AG09319 (cell line): ENCODE measurements around the gene EZR.

Experiments used
- DNase-seq: peaks from one replicate; pipeline ENCODE4 v3.0.0-alpha.2; 2010; ENCODE audit warnings: low read depth; ENCODE audit errors: extremely low read depth
- CTCF ChIP-seq: IDR thresholded peaks from 2 replicates; pipeline ENCODE4 v1.5.1; 2011; ENCODE audit warnings: low read depth, mild to moderate bottlenecking, inconsistent platforms, low read length, moderate library complexity

Gene EZR

GRCh38 chr6:158761746-158762145, 57.4 kb downstream of the EZR start:
- TF ChIP-seq CTCF, result no peak
- no peak for DNase-seq

DNA sequence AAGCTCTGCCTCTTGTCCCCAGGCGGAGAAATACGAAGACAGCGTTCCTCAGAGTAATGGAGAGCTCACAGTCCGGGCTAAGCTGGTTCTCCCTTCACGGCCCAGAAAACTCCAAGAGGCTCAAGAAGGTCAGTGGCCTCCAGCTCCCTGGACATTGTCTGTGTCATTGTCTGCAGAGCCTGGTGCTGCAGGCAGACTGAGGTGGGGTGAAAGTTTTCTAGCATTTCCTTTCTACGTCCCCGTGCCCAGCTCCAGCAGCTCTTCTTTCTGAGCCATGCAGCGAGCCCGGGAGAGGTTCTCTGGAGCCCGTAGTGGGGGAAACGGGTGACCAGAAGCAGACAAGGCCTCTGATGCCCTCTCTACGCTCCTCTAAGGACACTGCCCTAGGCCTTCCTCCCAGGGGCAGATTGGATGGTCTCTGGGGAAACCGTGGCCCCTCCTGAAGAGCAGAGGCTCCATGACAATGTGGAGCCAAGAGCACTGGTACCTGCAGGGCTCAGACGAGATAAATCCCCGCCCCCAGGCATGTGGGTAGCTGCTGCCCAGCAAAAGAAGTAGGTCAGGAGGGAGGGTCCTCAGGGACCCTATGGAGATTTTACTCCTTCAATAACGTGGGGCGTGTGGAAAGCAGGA, 58.4 kb downstream of the EZR start:
- DNase-seq, result no peak
- TF ChIP-seq CTCF, result no peak

DNA sequence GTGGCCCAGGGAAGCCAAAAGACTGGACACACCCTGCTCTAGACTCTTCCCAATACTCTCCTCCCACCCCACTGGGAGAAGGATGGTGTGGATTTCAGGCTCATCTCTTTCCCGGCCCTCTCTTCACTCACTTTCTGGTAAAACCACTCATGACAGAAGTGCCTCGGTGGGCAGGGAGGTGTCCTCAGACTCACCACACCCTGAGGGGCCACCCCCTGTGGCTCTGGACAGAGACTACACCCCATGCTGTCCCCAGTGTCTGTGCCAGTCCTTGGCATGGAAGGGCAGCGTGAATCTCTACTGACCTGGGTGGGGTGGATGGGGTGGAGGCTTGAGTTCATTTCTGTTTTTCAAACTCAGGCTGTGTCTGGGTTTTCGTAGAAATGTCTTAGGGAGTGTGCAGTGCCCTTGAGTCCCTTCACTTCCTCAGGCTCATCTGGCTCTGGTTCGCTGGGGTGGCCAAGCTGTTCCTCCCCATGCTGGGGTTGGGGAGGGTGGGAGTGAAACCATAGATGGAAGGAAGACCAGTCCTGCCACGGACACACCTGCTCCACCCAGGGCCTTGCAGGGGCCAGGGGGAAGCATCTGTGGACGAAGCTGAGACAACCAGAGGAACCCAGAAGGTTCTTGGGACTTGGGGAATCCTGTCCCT, 59.1 kb downstream of the EZR start:
- DNase-seq, result no peak
- no peak for TF ChIP-seq CTCF

- no peak for DNase-seq
- TF ChIP-seq CTCF, result no peak
These were observed 60.2 kb downstream of the EZR start for GRCh38 chr6:158758941-158759479.

GRCh38 chr6:158758451-158758860, 60.7 kb downstream of the EZR start:
- DNase-seq, result no peak
- no peak for TF ChIP-seq CTCF

DNA sequence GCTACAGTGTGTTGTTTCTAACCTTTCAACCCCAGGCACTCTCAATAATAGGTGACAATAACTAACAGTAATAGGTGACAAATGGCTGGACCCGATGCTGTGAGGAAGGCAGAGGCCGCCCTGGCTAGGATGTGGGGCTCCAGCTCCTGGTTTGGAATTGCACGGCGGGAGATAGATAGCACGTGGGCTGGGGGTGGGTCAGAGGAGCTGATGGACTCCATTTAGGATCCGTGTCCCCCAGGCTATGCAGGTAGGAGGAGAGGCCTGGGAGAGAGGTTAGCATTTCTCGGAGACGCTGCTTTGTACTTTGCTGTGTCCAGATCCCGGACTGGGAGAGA, 61.4 kb downstream of the EZR start:
- DNase-seq, result no peak
- no peak for TF ChIP-seq CTCF

DNA sequence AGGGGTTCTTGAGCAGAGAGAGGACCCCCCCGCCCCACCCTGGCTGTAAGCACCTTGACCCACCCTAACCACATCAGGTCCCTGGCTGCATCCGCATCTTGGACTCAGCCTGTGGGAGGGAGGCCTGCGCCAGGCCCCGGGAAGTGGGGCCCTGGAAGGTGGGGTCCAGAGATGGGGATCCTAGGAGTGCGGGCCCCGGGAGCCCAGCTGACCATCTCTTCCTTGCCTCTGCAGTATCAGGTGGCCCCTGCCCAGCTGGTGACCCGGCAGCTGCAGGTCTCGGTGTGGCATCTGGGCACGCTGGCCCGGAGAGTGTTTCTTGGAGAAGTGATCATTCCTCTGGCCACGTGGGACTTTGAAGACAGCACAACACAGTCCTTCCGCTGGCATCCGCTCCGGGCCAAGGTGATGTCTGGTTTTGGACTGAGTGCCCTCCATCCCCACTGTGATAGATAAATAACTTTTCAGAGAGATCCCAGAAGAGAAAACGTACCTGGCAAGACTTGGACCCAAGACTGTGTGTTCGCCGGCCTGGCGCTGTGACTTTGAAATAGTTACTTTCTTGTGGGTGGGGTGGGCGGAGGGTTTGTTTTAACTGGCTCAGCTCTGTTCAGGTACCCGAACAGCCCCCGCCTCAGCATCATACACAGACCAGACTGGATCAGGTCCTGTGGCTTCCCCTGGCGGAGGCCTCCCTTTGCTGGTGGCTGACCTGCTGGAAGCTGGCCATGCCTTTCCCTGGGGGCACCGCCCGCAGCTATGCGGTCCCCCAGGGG, 62.0 kb downstream of the EZR start:
- no peak for DNase-seq
- no peak for TF ChIP-seq CTCF
